Smooth muscle cell of the umbilical artery (primary cell): ENCODE results near the gene PRDM12. TPM values are rescaled to one million over a fixed set of nuclear protein-coding genes. Genes with fewer than 3 reads are reported as not detected.

Experiments
- total RNA-seq: library from RNA; depleted of rRNA; stranded (reverse); fragments of >200 nt; gene quantifications from 2 replicates; pipeline ENCODE4 v1.2.3, GENCODE V29; 2014

PRDM12 gene
- 0.09 TPM in 1 of 2 replicates, not detected in the other for total RNA-seq

DNA sequence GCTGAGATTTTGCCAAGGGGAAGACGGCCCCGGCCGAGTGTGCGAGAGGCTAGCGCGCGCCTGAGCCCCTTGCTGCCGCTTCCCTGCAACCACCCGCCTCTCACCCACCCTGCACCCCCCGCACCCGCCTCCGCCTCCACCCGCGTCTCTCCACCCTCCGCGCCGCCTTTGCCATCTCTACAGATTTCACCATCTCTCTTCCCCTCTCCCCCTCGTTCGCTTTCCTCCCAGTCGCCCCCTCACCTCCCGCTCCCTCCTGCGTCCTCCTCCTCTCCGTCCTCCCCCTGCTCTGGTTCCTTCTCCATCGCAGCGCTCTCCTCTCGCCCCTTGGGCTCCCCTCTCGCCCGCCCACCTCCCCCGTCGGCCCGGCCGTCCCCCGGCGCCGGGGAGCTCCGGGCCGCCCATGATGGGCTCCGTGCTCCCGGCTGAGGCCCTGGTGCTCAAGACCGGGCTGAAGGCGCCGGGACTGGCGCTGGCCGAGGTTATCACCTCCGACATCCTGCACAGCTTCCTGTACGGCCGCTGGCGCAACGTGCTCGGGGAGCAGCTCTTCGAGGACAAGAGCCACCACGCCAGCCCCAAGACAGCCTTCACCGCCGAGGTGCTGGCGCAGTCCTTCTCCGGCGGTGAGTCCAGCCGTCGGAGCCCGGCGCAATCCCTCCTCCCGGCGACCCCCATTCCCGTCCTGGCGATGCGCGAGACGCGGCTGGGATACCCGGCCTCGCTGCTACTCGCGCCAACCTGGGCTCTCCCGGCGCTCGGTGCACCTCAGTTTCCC, at the start of gene PRDM12:
Gene PRDM12, plus strand, starts transcription at position 344 of the 778 bp plus-strand sequence. Its CDS starts 60 bp downstream, at position 404.

DNA sequence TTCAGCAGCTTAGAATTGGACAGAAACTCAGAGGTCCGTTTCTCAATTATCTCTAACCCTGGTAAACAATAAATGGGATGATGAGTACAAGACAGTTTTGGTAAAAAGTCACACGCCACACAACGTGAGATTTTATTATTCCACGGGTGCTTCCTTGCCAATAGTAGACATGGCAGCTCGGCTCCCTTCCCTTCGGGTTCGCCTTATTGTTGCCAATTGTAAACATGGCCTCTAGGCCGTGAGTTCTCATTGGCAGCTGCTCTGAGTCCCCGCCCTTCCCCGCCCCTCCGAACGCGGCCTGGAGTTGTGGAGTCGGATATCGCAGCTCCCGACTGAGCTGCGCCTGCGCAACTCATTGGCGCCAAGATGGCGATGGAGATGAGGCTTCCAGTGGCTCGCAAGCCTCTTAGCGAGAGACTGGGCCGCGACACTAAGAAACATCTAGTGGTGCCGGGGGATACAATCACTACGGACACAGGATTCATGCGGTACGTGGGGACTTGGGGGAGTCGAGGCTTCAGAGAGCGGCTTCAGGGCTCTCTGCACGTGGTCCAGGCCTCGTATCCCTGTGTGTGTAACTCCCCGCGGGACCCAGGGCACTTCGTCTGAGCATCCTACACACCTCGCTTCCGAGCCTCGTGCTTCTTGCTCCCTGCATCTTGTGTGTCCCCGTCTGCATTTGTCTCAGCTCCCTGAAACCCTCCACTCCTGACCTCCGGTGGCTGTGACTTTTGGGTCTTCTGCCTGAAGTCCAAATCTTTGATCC, 29.2 kb downstream of the PRDM12 start, which contains the start of gene EXOSC2:
Gene EXOSC2, plus strand, starts transcription at position 355 of the 766 bp plus-strand sequence. Its CDS starts 12 bp downstream, at position 367.

Other genes with a start within 250 kb of the PRDM12 start
- gene ASS1, start 219.6 kb upstream of the PRDM12 start, total RNA-seq = 111 and 265 TPM in 2 replicates
- gene FUBP3, start 85.0 kb upstream of the PRDM12 start, total RNA-seq = 31.8 and 52.3 TPM in 2 replicates
- 21.7 and 36.5 TPM in 2 replicates for gene EXOSC2, start 29.2 kb downstream of the PRDM12 start, total RNA-seq
- gene ABL1, start 170.7 kb downstream of the PRDM12 start, total RNA-seq = 55.2 and 116 TPM in 2 replicates
- not detected in 2 replicates for gene QRFP, start 232.2 kb downstream of the PRDM12 start, total RNA-seq